Smooth muscle cell of the brain vasculature (primary cell): ENCODE measurements around the gene C16orf87.
"Not testable (repeated sequence)": the region's sequence is repeated elsewhere in the genome, so short reads cannot be mapped to it uniquely, and the experiment has no call there.

Experiments
- DNase-seq: peaks from one replicate; pipeline ENCODE4 v3.0.0-alpha.2; 2012; ENCODE audit warnings: low read depth, low spot score

C16orf87 gene

DNA sequence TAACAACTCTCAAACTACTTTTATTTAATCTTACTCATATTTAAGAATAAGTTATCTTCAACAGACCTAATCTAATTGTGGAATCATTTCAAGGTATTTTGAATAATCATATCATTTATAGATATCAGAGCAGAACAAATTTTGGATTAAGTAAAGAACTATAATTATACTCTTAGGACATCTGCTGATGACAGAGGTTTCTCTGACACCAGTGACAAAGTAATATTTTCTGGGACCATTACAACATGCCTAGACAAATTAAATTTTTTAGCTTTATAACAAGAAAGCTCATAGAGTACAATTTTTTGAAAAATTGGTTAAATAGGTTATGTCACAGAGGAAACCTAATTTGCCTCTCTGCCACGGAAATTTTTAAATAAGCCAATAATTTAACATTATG, 30.5 kb downstream of the C16orf87 start:
- DNase-seq, result no peak

DNA sequence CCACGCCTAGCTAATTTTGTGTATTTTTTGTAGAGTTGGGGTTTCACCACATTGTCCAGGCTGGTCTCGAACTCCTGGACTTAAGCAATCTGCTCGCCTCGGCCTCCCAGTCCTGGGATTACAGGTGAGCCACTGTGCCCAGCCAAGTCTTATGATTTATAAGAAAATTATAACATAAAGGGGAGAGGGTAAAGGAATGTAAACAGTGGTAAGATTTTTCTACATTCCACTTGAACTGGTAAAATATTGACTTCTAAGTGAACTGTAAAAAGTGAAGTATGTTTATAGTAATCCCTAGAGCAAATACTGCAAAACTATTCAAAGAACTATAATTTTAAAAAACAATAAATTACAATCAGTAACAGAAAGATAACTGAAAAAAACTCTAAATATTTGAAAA, 33.5 kb downstream of the C16orf87 start:
- no peak for DNase-seq

DNA sequence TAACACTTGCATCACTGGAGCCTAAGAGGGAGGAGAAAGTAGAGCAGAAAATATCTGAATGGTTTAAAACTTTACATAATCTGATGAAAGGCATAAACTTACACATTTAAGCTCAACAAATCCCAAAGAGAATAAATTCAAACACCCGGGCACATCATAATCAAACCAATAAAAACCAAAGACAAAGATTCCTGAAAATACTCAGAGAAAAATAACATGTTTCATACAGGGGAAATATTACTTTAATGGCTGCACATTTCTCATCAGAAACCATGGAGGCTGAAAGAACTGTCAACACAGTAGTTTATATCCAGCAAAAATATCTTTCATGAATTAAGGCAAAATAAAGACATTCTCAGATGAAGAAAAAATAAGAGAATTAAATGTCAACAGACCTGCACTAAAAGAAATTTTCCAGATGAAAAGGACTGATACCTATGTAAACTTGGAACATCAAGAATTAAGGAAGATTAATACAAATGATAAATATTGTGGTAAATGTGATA, 34.2 kb downstream of the C16orf87 start:
- no peak for DNase-seq

DNA sequence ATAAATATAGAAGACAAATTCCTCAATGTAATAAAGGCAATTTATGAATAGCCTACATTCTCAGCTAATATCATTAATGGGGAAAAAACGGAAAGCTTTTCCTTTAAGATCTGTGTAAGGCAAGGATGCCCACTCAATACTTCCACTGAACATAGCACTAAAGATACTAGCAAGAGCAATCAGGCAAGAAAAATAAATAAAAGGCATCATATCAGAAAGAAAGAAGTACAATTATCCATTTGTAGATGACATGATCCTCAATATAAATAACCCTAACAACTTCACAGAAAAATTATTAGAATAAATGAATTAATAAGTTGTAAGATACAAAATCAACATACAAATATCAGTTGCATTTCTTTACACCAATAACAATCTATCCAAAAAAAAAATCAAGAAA, 37.1 kb downstream of the C16orf87 start:
- no peak for DNase-seq

- DNase-seq, result no peak
These were observed 40.2 kb downstream of the C16orf87 start for GRCh38 chr16:46790599-46791270.

GRCh38 chr16:46789499-46790414, 41.2 kb downstream of the C16orf87 start:
- peak; percentile 2 for DNase-seq

DNA sequence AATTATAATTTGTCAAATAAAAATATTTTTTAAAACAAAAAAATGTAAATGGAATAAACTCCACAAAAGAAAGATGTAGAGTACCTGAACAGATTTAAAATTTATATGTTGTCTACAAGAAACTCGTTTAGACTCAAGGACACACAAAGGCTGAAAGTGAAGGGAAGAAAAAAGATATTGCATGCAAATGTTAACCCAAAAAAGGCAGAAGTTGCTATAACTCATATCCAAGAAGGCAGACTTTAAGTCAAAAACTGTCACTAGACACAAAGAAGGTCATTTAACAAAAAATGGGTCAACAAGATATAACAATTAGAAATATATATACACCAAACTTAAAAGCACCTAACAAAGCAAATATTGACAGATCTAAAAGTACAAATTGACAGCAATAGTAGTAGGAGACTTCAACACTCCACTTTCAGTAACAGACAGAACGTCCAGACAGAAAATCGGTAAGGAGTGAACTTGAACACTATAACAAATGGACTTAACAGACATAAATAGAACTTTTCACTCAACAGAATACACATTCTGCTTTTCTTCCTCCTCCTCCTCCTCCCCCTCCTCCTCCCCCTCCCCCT, 42.0 kb downstream of the C16orf87 start:
- no peak for DNase-seq

DNA sequence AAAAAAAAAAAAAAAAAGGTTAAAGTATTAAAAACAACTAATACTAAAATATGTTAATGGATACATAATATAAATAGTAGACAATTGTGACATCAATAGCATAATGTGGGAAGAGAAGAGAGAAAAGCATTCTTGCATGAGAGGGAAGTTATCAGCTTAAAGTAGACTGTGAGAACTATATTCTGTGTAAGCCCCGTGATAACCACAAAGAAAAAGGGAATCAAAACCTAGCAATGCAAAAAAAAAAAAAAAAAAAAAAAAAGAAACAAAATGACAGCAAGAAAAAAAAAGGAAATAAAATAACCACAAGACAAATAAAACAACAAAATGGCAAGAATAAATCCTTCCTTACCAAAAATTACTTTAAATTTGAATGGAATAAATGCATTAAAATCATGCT, 43.1 kb downstream of the C16orf87 start:
- DNase-seq, result no peak

- no peak for DNase-seq
These were observed 45.7 kb downstream of the C16orf87 start for GRCh38 chr16:46785076-46785845.

DNA sequence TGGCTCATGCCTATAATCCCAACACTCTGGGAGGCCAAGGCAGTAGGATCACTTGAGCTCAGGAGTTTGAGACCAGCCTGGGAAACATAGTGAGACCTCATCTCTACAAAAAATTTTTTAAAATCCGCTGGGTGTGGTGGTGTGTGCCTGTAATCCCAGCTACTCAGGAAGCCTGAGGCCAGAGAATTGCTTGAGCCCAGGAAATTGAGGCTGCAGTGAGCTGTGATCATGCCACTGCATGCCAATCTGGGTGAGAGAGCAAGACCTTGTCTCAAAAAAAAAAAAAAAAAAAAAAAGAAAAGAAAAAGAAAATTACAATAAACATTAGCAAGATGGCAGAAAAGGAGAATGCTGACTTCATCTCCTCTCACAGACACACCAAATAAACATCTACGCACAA, 46.4 kb downstream of the C16orf87 start:
- DNase-seq, result not testable (repeated sequence)

DNA sequence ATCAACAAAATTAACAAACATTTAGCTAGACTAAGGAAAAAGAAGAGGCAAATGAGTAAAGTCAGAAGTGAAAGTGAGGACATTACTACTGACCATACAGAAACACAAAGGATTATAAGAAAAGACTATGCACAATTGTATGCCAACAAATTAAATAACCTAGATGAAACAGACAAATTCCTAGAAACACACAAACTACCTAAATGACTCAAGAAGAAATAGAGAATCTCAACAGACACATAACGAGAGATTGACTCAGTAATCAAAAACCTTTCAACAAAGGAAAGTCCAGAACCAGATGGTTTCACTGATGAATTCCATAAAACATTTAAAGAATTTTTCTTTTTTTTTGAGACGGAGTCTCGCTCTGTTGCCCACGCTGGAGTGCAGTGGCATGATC, 47.2 kb downstream of the C16orf87 start:
- DNase-seq, result no peak

DNA sequence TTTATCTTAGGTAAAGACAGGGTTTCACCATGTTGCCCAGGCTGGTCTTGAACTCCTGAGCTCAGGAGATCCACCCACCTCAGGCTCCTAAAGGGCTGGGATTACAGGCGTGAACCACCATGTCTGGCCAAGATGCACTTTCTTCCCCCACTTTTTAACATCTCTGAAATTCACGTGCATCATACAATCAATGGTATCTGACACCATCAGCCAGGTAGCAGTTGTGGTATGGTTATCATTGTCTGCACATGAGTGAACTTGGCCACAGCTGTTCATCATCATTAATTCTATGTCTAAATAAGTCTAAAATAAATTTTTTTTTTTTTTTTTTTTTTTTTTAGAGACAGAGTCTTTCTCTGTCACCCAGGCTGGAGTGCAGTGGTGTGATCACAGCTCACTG, 48.7 kb downstream of the C16orf87 start:
- DNase-seq, result no peak

GRCh38 chr16:46777804-46778203, 53.2 kb downstream of the C16orf87 start:
- DNase-seq, result no peak

DNA sequence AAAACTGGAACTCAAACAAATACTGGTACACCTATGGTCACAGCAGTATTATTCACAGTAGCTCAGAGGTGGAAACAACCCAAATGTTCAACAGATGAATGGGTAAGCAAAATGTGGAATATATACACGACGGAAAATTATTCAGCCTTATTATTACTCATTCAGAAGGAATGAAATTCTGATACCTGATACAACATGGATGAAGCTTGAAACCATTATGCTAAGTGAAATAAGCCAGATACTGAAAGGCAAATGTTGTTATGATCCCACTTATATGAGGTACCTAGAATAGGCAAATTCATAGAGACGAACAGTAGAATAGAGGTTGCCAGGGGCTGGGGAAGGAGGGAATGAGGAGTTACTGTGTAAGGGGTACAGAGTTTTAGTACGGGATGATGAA, 55.8 kb downstream of the C16orf87 start:
- DNase-seq, result no peak

DNA sequence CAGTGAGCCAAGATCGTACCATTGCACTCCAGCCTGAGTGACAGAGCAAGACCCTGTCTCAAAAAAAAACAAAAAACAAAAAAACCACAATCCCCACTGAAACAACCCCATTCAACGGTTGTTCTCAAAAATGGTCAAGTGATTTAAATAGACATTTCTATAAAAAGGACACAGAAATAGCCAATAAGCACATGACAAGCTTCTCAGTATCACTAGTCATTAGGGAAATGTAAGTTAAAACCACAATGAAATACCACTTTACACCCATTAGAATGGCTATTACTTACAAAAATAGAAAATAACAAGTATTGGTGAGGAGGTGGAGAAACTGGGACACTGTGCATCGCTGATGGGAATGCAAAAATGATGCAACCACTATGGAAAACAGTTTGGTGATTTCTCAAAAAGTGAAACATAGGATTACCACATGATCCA, 56.2 kb downstream of the C16orf87 start:
- DNase-seq, result no peak

- no peak for DNase-seq
These were observed 58.5 kb downstream of the C16orf87 start for GRCh38 chr16:46772463-46772862.

- DNase-seq, result no peak
These were observed 62.2 kb downstream of the C16orf87 start for GRCh38 chr16:46768809-46769208.

DNA sequence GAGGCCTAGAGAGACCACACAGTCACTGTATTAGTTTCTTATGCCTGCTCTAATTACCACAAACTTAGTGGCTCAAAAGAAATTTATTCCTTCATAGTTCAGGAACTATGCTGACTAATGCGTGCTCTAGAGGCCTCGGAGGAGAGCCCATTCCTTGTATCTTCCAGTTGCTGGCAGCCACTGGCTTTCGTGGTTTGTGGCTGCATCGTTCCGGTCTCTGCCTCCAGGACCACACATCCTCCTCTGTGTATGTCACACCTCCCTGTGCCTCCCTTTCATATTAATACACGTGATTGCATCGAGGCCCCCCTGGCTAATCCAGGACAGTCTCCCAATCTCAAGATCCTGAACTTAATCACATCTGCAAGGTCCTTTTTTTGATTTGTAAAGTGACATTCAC, 65.9 kb downstream of the C16orf87 start:
- no peak for DNase-seq

DNA sequence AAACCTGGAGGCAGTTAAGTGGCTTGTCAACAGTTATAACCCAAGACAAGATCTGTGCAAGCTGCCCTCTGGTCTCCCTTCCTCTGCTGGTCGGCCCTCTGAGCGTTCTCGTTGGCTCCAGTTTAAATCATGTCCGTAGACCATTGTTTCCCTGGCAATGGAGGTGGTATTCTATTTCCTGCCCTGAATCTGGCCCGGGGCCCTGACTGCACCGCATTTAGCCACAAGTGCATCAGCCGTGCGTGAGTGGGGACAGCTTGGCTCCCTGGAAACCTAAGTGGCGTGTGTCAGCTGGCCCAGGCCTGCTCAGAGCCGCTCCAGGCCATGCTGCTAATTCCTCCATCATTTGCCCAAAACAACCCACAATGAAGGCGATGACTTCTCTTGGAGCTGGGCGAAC, 67.8 kb downstream of the C16orf87 start:
- DNase-seq, result no peak

DNA sequence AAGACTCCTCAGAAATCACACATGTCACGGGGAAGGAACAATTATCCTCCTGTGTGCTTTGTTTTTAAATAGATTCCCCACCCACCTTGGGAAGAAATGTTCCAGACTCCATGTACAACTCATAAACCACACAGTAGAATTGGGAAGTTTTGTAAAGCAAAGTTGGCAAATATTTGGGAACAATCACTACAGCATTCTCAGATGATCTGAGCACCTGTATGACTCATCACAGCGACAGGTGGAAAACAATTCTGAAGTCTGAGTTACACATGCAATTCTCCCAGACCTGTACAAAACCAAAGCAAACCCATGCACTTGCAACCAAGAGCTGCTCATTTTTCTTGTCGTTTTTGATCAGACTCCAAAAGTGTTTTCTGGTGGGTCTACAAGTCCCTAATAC, 68.4 kb downstream of the C16orf87 start:
- DNase-seq, result no peak

GRCh38 chr16:46759309-46759708, 71.7 kb downstream of the C16orf87 start:
- no peak for DNase-seq
